ENCODE data around the gene IFT74. TPM values are rescaled to one million over a fixed set of nuclear protein-coding genes. Genes with fewer than 3 reads are reported as not detected.

IFT74 gene
- total RNA-seq, 4 donors from 2014 or later = 19.1 to 31.5 (median 25.4) TPM

DNA sequence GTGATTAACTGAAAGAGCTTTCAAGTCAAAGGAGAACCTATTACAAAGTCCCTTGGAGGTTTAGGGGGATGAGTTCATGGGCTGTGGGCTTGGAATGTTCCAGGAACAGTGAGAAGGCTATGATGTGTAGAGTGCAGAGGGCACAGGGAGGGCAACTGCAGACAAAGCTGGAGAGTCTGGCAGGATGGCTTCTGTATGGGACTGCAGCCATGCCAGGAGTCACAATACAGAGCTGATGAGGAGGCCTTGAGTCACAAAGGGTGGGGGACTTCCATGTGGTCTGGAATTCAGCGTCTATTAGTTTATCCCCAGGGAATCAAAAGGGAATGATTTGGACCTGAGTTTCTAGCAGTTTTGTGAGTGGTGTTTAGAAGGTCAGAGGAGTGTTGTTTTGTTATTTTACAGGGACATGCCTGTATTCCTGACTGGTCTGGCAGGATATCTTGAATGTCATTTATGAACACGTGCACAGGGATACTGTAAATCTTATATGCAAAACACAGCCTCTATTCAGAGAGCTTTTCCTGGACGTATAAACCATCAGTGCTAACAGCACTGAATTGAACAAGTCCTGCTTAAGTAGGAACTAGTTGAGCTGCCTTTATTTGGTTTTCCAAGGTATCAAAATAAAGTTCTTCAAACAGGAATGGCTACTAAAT lies 138.6 kb downstream of the IFT74 start:
- intact Hi-C loops (cut with DNase I; ENCODE audit: low total_unique reads) = no loop called here
- Histone ChIP-seq H3K4me1 (no peaks in the 10 kb centered on the region), H3K27me3 (no peaks in the 10 kb centered on the region), H3K9me3 (no peaks in the 10 kb centered on the region), H3K4me3 (no peak overlapping the region), H3K27ac (no peak overlapping the region), H3K36me3 (no peaks in the 10 kb centered on the region)
- no peak for DNase-seq
- TF ChIP-seq POLR2A (IDR thresholded peaks at IDR 0.05) = no peak
- TF ChIP-seq, protein P1, sequence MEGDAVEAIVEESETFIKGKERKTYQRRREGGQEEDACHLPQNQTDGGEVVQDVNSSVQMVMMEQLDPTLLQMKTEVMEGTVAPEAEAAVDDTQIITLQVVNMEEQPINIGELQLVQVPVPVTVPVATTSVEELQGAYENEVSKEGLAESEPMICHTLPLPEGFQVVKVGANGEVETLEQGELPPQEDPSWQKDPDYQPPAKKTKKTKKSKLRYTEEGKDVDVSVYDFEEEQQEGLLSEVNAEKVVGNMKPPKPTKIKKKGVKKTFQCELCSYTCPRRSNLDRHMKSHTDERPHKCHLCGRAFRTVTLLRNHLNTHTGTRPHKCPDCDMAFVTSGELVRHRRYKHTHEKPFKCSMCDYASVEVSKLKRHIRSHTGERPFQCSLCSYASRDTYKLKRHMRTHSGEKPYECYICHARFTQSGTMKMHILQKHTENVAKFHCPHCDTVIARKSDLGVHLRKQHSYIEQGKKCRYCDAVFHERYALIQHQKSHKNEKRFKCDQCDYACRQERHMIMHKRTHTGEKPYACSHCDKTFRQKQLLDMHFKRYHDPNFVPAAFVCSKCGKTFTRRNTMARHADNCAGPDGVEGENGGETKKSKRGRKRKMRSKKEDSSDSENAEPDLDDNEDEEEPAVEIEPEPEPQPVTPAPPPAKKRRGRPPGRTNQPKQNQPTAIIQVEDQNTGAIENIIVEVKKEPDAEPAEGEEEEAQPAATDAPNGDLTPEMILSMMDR (IDR thresholded peaks at IDR 0.05) = no peak

DNA sequence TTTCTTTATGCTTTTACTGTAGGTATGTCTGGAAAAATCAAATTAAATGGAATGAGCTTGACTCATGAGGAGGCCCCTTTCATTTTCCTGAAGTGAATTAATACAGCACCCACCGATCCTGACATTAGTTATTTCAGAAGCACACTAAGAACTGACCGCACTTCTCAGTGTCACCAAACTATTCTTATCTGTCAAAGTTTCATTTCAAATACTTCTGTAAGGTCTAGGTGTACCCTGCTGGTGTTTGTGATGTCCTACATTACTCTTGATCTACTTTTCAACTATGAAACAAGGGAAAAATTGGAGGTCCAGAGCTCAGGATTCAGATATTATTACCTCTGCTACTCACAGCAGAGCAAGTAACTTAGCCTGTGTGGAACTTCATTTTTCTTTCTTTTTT lies 151.0 kb downstream of the IFT74 start:
- intact Hi-C loops (cut with DNase I; ENCODE audit: low total_unique reads) = no loop called here
- H3K27me3 ChIP-seq = no peaks in the 10 kb centered on the region
- DNase-seq = no peak
- no peaks in the 10 kb centered on the region for H3K9me3 ChIP-seq
- no peaks in the 10 kb centered on the region for H3K36me3 ChIP-seq
- no peak overlapping the region for H3K27ac ChIP-seq
- TF ChIP-seq, protein P1 (IDR thresholded peaks at IDR 0.05) = no peak
- TF ChIP-seq POLR2A (IDR thresholded peaks at IDR 0.05) = no peak
- no peak overlapping the region for H3K4me3 ChIP-seq
- H3K4me1 ChIP-seq = no peaks in the 10 kb centered on the region

DNA sequence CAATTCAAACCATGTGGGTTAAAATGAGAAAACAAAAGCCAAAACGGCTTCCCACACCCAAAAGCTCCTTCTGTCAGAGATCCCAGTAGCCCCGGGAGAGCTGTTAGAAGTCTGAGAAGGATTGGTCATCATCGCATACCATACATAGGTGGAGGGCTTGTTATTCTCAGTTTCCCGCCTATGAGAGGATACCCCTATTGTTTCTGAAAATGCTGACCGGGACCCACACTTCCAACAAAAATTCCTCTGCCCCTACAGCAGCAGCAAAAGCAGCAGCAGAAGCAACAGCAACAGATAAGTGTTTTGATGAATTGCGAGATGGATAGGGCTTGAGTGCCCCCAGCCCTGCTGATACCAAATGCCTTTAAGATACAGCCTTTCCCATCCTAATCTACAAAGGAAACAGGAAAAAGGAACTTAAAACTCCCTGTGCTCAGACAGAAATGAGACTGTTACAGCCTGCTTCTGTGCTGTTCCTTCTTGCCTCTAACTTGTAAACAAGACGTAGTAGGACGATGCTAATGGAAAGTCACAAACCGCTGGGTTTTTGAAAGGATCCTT lies 152.8 kb downstream of the IFT74 start, which contains the start of gene TEK:
TSS of gene TEK (plus strand) at position 245 of the 561 bp plus-strand sequence. CDS start 366 bp downstream, outside the sequence.
- intact Hi-C loops (cut with DNase I; ENCODE audit: low total_unique reads) = no loop called here
- TF ChIP-seq, protein P1 (IDR thresholded peaks at IDR 0.05) = no peak
- peak in 1 of 2 donors; percentile 33 for TF ChIP-seq POLR2A (IDR thresholded peaks at IDR 0.05)
- no peaks in the 10 kb centered on the region for H3K27me3 ChIP-seq
- peak within 1 kb of the TSS; percentile 19 to 72 for H3K27ac ChIP-seq
- H3K36me3 ChIP-seq = no peaks in the 10 kb centered on the region
- no peaks in the 10 kb centered on the region for H3K4me1 ChIP-seq
- DNase-seq = no peak
- H3K4me3 ChIP-seq = peak within 1 kb of the TSS; percentile 1 to 9
- H3K9me3 ChIP-seq = no peaks in the 10 kb centered on the region

DNA sequence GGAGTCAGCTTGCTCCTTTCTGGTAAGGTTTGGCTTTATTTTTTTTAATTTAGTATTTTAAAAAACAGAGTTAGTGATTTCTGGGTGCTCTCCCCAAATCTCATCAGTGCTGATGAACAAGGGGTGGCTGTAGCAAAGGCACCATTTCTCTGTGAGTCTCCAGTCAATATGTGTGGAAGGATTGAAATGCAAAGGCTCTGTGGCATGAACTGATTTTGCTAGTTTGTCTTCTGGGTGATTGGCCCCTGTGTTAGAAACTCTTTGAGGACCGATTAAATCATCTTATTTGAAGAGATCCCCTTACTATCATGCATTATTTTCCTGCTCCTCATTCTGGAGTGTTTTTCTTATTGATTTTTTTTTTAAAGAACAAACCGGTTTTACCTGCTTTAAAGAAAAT lies 153.4 kb downstream of the IFT74 start:
- H3K9me3 ChIP-seq = no peaks in the 10 kb centered on the region
- no peaks in the 10 kb centered on the region for H3K36me3 ChIP-seq
- no peaks in the 10 kb centered on the region for H3K27me3 ChIP-seq
- no peak for DNase-seq
- H3K4me3 ChIP-seq = peak overlapping the region; percentile 1 to 9
- H3K27ac ChIP-seq = peak overlapping the region; percentile 19 to 72
- intact Hi-C loops (cut with DNase I; ENCODE audit: low total_unique reads) = no loop called here
- TF ChIP-seq POLR2A (IDR thresholded peaks at IDR 0.05) = no peak
- TF ChIP-seq, protein P1 (IDR thresholded peaks at IDR 0.05) = no peak
- no peaks in the 10 kb centered on the region for H3K4me1 ChIP-seq

DNA sequence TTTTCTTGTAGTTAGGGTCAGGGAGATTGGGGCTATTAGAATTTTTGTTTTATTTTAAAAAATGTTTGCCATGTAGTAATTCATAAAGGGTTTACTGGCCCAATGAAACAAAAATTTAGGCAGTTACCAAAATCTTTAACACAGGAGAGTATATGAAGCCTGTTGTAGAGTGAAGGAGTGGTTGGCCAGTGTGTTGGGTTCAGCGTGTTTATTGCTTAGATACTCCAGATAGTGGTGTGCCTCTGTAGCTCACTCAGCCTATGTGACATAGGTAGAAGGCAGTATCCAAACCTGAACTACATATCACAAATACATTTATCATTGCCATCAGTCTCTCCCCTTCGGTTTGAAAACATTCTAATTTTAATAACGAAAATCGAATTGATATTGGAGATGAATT lies 154.0 kb downstream of the IFT74 start:
- peak overlapping the region; percentile 1 to 72 for H3K27ac ChIP-seq
- no peaks in the 10 kb centered on the region for H3K36me3 ChIP-seq
- TF ChIP-seq POLR2A (IDR thresholded peaks at IDR 0.05) = no peak
- TF ChIP-seq, protein P1 (IDR thresholded peaks at IDR 0.05) = no peak
- H3K9me3 ChIP-seq = no peaks in the 10 kb centered on the region
- H3K4me1 ChIP-seq = no peaks in the 10 kb centered on the region
- DNase-seq = no peak
- H3K27me3 ChIP-seq = no peaks in the 10 kb centered on the region
- intact Hi-C loops (cut with DNase I; ENCODE audit: low total_unique reads) = no loop called here
- peak overlapping the region in 1 of 2 donors; percentile 9 for H3K4me3 ChIP-seq

Measured in uterus (tissue), 4 donors.